NCI-H1105 (cell line): ENCODE measurements around the gene SNRNP70.
"Not testable (repeated sequence)": the region's sequence is repeated elsewhere in the genome, so short reads cannot be mapped to it uniquely, and the experiment has no call there.

Source experiments
- DNase-seq: peaks from one replicate; lab custom pipeline; 2025; lab: John Stamatoyannopoulos, UW

The SNRNP70 gene, protein sequence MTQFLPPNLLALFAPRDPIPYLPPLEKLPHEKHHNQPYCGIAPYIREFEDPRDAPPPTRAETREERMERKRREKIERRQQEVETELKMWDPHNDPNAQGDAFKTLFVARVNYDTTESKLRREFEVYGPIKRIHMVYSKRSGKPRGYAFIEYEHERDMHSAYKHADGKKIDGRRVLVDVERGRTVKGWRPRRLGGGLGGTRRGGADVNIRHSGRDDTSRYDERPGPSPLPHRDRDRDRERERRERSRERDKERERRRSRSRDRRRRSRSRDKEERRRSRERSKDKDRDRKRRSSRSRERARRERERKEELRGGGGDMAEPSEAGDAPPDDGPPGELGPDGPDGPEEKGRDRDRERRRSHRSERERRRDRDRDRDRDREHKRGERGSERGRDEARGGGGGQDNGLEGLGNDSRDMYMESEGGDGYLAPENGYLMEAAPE

DNA sequence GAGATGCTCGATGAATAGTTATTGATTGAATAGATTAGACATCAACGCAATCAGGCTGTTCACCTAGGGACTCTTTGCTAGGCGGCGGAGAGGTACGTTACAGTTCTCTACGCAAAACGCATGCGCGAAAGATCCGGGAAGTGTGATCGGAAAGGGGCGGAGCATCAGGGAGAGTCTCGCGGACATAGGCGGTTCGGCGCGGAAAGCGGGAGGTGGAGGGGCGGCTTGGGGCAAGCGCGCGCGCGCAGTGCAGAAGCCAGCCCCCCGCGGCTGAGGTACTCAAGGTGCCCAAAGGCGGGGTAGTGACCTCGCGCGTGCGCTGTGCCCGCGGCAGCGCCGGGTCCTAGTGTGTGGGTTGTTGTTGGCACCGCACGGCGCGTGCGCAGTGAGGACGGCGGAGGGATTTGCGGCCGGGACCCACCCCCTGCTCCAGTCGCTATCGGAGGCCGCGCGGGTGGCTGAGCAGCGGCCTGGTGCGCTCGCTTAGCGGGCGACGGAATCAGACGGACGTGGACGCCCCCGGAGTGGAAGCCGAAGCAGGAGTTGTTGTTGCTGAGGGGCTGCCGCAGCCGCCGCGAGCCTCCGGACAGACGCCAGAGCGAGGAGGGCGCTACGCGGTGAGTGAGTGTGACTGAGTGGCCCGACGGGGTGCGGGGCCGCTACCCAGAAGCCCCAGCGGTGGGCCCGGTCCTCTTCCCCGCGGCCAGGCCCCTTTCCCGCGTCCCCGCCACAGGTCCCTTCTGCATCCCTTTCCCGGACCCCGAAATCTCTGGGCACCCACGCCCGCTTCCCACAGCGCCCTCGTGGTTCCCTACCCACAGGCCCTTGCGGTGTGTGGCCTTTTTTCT is at the start of gene SNRNP70:
SNRNP70 (plus strand) TSS at position 432 of the 848 bp plus-strand sequence. CDS start 964 bp downstream, outside the sequence.
- DNase-seq = peak; percentile 100

DNA sequence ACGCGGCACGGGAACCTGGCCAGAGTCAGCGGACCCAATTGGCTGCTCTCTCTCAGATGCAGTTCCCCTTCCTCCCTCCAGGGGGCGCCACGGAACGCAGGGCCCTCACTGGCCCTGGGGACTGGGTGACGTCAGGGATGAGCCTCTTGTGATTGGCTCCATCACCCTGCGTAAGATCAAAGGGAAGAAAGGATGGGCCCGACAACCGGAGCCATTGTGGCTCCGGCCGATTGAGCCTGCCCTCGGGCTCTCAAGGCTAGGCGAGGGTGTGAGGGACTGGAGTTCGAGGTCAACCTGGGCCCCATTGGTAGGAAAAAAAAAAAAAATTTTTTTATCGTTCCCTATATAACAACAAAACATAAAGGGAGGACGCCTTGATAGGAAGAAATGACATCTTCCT is 48.4 kb upstream of the SNRNP70 start, which contains the start of gene CGB1:
CGB1 (minus strand) TSS at position 81 of the 400 bp plus-strand sequence. CDS start 184 bp downstream, outside the sequence.
- not testable (repeated sequence) for DNase-seq

DNA sequence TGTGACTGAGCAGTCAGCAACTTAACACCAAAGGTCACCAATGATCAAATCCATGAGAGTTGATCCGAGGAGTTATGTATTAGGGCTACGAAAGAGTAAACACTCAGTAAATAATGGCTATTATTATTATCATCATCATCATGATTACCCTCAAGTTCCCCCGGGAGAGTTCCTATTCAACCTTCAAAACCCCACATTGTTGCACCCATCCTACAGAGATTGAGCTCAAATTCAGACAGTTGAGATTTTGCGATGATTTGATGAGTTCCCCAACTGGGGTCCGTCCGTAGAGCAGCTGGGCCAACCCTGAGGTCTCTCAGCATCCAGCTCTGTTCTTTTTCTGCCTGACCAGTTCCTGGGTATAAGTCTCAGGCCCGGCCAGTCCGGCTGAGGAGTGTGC is 47.1 kb upstream of the SNRNP70 start:
- not testable (repeated sequence) for DNase-seq

DNA sequence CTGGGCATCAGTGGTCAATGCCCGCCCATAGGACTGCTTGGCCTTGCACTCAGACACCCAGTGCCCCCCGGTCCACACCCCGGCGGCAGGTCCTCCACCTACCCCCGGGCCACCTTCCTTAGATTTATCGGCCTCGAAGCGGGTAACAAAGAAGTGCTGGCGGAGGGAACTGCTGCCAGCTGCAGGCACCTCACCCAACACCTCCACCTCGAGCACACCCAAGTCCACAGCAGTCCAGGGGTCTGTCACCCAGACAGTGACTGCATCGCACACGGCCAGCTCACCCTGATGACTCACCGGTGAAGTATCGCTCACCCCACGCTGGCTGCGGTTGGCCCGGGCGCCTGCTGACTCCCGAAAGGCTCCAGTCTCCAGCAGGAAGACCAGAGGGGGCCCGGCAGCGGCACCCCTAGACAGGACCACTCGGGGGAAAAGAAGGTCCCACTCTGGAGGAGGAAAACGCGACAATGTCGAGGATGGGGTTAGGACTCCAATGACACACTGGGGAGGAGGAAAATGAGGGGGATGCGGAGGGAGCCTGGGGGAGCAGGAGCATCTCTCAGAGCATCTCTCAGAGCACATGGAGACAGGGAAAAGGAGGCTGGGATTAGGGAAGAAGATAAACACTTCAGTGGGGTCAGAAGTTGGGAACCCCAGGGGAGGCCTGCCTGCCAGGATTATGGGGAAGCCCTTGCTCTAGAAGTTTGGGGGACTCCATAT is 46.5 kb upstream of the SNRNP70 start:
- not testable (repeated sequence) for DNase-seq

DNA sequence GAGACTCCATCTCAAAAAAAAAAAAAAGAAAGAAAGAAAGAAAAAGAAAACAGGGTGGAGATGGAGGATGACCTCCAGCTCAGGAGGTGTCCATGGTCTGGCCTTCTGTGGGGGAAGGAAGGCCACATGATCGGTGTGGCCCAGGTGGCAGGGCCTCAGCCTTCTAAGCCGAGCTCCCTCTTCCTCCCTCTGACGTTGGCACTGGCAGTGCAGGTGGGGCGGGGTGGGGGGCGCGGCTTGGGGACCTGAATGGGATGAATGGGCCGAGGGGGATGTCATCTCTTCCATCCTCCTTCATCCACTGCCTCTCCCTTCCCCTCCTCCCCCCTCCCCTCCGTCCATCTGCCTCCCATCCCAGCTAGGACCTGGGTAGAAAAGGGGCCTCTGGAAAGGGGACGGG is 45.5 kb upstream of the SNRNP70 start:
- DNase-seq = not testable (repeated sequence)

DNA sequence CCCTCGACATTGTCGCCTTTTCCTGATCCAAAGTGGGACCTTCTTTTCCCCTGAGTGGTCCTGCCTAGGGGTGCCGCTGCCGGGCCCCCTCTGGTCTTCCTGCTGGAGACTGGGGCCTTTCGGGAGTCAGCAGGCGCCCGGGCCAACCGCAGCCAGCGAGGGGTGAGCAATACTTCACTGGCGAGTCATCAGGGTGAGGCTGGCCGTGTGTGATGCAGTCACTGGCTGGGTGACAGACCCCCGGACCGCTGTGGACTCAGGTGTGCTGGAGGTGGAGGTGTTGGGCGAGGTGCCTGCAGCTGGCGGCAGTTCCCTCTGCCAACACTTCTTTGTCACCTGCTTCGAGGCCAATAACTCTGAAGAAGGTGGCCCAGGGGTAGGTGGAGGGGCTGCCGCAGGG is 43.1 kb upstream of the SNRNP70 start:
- DNase-seq = no peak

DNA sequence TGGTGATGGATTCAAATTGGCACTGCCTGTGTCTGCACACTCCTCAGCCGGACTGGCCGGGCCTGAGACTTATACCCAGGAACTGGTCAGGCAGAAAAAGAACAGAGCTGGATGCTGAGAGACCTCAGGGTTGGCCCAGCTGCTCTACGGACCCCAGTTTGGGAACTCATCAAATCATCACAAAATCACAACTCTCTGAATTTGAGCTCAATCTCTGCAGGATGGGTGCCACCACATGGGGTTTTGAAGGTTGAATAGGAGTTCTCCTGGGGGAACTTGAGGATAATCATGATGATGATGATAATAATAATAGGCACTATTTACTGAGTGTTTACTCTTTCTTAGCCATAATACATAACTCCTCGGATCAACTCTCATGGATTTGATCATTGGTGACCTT is 42.6 kb upstream of the SNRNP70 start:
- DNase-seq = not testable (repeated sequence)

DNA sequence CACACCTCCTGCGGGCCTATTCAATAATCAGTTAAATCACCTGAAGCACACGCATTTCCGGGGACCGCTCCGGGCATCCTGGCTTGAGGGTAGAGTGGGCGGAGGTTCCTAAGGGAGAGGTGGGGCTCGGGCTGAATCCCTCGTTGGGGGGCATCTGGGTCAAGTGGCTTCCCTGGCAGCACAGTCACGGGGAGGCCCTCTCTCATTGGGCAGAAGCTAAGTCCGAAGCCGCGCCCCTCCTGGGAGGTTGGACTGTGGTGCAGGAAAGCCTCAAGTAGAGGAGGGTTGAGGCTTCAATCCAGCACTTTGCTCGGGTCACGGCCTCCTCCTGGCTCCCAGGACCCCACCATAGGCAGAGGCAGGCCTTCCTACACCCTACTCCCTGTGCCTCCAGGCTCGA is 41.7 kb upstream of the SNRNP70 start, which contains the start of gene CGB5:
CGB5 (plus strand) TSS at position 301 of the 400 bp plus-strand sequence. CDS start 362 bp downstream, outside the sequence.
- DNase-seq = not testable (repeated sequence)

DNA sequence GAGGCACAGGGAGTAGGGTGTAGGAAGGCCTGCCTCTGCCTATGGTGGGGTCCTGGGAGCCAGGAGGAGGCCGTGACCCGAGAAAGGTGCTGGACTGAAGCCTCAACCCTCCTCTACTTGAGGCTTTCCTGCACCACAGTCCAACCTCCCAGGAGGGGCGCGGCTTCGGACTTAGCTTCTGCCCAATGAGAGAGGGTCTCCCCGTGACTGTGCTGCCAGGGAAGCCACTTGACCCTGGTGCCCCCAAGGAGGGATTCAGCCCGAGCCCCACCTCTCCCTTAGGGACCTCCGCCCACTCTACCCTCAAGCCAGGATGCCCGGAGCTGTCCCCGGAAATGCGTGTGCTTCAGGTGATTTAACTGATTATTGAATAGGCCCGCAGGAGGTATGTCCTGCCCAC is 36.2 kb upstream of the SNRNP70 start, which contains the start of gene CGB8:
CGB8 (minus strand) TSS at position 101 of the 400 bp plus-strand sequence. CDS start 372 bp downstream, outside the sequence.
- DNase-seq = not testable (repeated sequence)

DNA sequence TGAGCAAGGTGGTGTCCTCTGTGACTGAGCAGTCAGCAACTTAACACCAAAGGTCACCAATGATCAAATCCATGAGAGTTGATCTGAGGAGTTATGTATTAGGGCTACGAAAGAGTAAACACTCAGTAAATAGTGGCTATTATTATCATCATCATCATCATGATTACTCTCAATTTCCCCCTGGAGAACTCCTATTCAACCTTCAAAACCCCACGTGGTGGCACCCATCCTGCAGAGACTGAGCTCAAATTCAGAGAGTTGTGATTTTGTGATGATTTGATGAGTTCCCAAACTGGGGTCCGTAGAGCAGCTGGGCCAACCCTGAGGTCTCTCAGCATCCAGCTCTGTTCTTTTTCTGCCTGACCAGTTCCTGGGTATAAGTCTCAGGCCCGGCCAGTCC is 35.4 kb upstream of the SNRNP70 start:
- not testable (repeated sequence) for DNase-seq

DNA sequence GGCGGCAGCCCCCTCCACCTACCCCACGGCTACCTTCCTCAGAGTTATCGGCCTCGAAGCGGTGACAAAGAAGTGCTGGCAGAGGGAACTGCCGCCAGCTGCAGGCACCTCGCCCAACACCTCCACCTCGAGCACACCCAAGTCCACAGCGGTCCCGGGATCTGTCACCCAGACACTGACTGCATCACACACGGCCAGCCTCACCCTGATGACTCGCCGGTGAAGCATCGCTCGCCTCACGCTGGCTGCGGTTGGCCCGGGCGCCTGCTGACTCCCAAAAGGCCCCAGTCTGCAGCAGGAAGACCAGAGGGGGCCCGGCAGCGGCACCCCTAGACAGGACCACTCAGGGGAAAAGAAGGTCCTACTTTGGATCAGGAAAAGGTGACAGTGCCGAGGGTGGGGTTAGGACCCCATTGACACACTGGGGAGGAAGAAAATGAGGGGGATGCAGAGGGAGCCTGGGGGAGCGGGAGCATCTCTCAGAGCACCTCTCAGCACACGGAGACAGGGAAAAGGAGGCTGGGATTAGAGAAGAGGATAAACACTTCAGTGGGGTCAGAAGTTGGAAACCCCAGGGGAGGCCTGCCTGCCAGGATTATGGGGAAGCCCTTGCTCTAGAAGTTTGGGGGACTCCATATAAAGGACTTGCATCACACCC is 34.7 kb upstream of the SNRNP70 start:
- DNase-seq = not testable (repeated sequence)

DNA sequence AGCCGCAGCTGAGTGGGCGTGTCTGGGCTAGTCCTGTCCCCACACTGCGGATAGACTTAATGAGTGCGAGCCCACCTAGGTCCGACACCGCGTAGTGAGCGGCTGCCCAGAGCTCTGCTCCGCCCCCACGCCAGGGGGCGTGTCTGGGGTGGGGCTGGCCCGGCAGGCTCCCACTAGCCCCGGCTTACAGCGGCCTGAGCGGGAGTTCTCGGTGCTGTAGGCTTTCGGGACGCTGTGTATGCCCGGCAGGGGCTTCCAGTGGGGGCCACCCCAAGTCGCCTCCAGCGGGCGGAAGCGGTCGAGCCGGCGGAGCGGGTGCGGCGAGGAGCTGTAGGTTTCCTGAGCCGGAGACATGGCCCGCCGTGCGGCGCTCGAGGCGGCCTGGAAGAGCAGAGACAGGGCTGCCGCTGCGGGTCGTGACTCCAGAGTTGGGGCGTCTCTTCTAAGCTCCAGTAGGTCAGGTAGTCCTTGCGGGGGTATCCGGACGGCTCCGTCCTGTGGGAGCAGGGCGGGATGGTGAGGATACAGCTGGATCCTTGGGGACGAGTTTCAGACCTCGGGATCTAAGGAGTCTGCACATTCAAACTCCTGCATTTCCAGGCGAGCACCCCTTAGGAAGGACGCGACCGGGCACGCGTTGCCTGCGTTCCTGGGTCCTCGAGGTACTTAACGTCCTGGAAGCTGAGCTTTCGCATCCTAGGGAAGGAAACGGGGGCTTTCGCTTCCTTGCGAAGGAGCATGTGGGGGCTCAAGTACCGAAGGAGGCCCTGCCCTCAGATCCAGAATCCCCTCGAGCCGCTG is 28.9 kb upstream of the SNRNP70 start:
- no peak for DNase-seq

DNA sequence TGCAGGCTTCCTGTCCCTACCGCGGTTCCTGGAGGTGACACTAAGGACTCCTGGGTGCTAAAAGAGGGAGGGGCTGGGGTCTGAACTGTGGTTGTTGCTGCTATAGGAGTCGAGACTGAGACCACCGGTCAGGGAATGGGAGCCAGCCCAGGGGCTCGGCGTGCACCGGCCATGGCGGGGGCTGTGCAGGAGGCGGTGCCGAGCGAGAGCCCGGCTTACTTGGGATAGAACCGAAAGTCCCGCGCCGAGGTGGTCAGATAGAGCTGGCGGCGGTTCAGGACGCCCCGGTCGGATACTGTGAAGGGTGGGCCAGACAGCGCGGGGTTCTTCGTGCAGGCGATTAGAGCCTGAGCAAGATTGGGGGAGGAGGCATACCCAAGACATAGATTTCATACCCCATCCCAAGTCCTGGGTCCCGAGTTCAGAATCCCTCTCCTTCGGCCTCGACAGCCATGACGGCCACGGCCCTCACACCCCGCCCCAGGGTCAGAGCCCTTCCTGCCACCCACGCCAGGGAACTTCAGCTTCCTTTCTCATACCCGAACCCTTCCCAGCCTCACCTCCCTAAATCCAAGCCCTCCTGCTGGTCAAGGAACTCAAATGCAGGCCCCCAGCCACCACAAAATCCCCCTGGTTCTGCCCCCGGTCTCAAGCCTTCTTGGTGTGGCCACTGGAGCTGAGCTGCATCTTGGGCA is 28.2 kb upstream of the SNRNP70 start:
- DNase-seq = not testable (repeated sequence)

DNA sequence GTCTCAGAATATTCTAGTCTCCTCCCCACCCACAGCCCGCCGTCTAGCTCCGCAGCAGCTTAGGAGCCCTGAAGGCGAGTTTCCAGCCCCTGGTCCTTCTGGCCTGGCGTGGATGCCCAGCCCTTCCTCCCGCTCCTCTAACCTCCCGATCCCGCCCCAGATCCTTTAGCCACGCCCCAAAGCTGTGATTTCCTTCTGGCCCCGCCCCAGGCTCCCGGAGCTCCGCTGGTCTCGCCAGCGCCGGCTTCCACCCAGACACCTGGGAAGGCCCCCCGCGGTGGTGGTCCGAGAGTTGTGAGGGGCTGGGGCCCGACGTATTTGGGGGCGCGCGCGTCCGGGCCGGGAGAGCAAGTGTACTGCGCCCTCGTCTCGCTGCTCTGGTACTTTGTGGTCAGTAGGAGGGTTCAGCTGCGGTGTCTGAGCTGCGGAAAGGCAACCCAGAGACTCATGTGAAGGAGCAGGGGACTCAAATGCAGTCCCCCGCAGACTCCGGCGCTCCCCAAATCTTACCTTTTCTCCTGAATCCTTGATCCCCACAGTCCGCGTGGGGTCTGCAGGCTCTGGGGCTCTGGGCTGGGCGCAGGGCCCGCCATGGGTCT is 27.5 kb upstream of the SNRNP70 start, which contains the start of gene CGB7:
CGB7 (minus strand) TSS at position 114 of the 599 bp plus-strand sequence. CDS start 2,374 bp downstream, outside the sequence.
- no peak for DNase-seq

DNA sequence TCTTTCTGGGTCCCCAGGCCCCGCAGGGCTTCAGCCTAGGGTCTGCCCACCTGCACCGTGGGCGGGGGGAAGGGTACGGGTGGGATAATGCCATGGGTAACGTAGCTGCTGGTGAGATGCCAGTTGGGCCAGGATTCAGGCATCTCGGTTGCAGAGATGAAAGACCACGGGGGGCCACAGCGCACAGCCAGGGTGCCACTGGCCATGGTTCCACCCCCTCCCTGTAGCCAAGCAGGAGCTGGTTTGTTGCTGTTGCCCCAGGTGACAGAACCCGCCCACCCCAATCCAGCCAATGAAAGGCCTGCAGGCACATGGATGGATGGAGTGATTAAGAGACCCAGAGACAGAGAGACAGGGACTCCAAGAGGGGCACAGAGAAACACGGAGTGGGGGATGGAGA is 26.7 kb upstream of the SNRNP70 start:
- no peak for DNase-seq

DNA sequence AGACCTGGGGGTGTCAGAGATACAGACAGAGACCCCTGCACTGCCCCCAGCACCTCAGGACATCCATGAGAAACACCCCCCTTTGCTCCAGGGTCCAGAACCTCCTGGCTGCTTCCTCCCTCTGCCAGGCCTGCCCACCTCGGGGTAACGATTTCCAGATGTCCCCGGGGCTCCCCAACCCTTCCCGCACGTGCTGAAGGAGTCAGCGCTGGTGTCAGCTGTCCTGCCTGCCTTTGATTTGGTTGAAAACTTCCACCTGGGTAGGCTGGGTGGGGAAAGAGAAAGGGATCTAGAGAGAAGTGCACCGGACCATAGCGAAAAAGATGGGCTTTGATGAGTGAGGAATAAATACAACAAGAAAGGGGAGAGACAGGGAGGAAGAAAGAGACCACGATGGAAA is 26.2 kb upstream of the SNRNP70 start:
- no peak for DNase-seq

DNA sequence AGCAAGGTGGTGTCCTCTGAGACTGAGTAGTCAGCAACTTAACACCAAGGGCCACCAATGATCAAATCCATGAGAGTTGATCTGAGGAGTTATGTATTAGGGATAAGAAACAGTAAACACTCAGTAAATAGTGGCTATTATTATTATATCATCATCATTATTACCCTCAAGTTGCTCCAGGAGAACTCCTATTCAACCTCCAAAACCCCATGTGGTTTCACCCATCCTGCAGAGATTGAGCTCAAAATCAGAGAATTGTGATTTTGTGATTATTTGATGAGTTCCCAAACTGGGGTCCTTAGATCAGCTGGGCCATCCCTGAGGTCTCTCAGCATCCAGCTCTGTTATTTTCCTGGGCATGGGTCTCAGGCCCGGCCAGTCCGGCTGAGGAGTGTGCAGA is 24.3 kb upstream of the SNRNP70 start:
- DNase-seq = no peak

DNA sequence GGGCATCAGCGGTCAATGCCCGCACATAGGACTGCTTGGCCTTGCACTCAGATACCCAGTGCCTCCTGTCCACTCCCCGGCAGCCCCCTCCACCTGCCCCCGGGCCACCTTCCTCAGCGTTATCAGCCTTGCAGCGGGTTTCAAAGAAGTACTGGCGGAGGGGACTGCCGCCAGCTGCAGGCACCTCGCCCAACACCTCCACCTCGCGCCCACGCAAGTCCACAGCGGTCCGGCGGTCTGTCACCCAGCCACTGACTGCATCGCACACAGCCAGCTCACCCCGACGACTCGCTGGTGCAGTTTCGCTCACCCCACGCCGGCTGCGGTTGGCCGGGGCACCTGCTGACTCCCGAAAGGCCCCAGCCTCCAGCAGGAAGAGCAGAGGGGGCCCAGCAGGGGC is 23.8 kb upstream of the SNRNP70 start:
- DNase-seq = no peak

DNA sequence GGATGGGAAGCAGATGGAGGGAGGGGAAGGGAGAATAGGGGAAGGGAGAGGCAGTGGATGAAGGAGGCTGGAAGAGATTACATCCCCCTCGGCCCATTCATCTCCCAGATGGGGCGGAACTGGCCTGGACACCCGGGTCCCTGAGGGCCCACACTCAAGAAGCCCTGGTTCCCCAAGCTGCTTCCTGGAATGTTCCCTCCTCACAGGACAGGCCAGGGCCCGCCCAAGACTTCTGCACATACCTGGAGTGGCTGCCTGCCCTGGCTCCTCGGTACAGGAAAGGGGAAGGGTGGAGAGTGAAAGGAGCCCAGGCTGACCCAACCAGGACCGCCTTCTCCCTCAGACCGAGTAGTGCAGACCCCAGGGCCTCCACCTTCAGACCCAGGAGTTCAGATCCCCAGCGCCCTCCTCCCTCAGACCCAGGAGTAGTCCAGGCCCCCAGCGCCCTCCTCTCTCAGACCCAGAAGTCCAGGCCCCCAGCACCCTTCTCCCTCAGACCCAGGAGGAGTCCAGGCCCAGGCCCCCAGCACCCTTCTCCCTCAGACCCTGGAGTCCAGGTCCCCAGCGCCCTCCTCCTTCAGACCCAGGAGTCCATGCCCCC is 21.1 kb upstream of the SNRNP70 start:
- no peak for DNase-seq
